Right renal pelvis (tissue), 4 donors: Measurements from ENCODE around the gene ICA1. TPM values are rescaled to one million over a fixed set of nuclear protein-coding genes. Genes with fewer than 3 reads are reported as not detected.
"Not testable (repeated sequence)": the region's sequence is repeated elsewhere in the genome, so short reads cannot be mapped to it uniquely, and the experiment has no call there.

Experiments
- DNase-seq, 4 donors: peaks; one replicate each; pipeline ENCODE4 v3.0.0-alpha.2; 2013; ENCODE audit warnings: low read depth in 4 of 4, low spot score in 3 of 4, missing footprints in 1 of 4
- polyA plus RNA-seq, 4 donors: library from polyadenylated mRNA; unstranded; fragments of 120-200 nt; gene quantifications; one replicate each; pipeline ENCODE4 v1.2.1, GENCODE V29; 2013; ENCODE audit not compliant: insufficient read length in 4 of 4

Gene ICA1
- polyA plus RNA-seq, 4 donors = 19.9 to 30.3 (median 22.0) TPM

GRCh38 chr7:8063300-8063699 lies 198.7 kb downstream of the ICA1 start:
- not testable (repeated sequence) for DNase-seq

Other genes with a start within 250 kb of the ICA1 start
- under 1 TPM in 2 of 4 donors, not detected in 2; 0.23 to 0.37 TPM for gene NXPH1, start 171.4 kb upstream of the ICA1 start, polyA plus RNA-seq